NOMO-1 (cell line): Measurements from ENCODE around the gene GFRA4.

Source experiments
- DNase-seq, 2 experiments: peaks; one replicate each; lab custom pipeline; 2025; ENCODE audit not compliant: unreplicated experiment in 2 of 2; lab: John Stamatoyannopoulos, UW

The GFRA4 gene, protein sequence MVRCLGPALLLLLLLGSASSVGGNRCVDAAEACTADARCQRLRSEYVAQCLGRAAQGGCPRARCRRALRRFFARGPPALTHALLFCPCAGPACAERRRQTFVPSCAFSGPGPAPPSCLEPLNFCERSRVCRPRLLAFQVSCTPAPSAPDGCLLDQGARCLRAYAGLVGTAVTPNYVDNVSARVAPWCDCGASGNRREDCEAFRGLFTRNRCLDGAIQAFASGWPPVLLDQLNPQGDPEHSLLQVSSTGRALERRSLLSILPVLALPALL

DNA sequence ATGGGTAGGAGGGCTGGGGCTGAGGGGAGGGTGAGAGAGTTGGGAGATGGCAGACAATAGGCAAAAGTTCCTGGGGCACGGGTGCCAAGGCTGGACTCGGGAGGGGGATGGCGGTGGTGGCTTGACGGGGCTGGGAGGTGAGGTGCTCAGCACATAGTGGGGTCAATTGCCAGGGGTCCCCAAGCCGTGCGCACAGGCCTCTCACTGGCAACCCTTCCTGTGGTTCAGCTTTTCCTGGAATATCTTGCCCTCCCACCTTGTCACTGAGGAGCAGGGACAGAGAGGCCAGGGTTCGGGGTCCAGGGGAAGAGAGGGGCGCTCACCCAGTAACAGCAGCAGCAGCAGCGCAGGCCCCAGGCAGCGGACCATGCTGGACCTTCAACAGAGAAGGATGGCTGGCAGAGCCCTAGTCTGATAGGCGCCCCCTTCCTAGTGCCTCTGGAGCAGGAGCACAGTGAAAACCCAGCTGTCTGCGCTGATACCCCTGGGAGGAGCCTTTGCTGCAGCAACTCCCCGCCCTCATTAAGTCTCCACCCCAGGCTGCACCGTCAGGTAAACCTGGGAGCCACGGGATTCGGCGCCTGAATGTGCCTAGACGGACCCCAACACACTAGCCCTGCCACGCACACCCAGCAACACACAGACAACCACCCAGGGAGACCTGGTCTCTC is at the start of gene GFRA4:
Gene GFRA4, minus strand, starts transcription at position 369 of the 671 bp plus-strand sequence. Its CDS starts 0 bp downstream, at position 369.
- no peak for DNase-seq

- DNase-seq: peak; percentile 71 to 80
These were observed 49.2 kb upstream of the GFRA4 start, which contains the start of gene SIGLEC1 for GRCh38 chr20:3712279-3712873. Gene SIGLEC1, minus strand, starts transcription at chr20:3712600. Its CDS starts 5,472 bp downstream, at chr20:3707128.

DNA sequence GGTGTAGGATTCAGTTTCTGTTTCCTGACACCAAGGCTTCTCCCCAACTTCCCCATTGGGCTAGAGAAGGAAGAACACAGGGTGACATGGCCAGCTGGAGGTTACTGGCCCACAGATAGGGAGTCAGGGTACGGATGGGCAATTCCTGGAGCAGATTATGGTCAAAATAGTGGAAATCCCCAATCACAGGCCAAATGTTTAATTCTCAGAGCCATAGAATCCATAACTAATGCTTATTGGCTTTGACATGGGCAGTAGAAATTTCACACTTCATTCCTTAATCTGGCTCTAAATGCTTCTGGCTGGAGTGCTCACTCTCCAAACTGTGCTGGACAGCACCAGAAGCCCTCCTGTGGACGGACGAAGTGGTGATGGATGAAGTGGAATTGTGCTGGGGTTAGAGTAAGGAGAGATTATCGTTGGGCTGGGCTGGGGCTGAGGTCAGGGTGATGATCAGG is 48.3 kb upstream of the GFRA4 start:
- DNase-seq: no peak

GRCh38 chr20:3710703-3711483 is 47.7 kb upstream of the GFRA4 start:
- peak; percentile 29 to 30 for DNase-seq

DNA sequence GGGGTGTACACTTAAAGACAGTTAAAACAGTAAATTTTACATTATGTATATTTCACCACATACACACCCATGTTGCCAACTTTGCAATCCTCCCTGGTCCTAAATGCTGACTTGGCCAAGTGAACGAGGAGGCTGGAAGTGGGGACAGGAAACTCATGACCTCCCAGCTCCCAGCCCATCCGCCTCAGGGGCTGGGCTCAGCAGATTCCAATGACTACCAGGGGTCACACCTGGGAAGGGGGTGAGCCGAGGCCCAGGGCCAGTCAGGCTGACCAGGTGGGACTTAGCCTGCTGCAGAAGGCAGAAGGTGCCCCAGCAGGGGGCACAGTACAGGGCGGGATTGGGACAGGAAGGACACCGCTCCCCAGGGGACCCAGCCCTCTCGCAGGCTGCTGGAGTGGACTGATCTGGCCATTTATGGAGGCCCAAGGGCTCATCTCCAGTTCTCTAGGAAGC is 46.8 kb upstream of the GFRA4 start:
- no peak for DNase-seq

DNA sequence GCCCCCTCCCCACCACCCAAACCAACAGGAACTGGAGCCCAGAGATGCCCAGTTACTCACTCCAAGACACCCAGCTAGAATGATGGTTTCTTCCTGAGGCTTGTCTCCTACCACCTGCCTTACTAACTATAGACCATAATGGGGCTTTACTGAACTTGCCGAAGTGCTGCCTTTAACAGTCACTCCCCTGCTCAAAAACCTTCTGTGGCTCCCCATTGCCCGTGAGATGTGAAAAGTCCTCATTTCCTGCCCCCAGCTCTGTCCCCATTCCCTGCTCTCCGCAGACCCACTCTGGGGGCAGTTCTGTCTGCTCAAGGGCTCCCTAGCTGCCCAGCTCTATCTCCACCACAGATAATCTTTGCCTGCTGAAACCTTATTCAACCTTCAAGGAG is 44.3 kb upstream of the GFRA4 start:
- no peak for DNase-seq

- DNase-seq: no peak
These were observed 43.7 kb upstream of the GFRA4 start for GRCh38 chr20:3706774-3707507.

DNA sequence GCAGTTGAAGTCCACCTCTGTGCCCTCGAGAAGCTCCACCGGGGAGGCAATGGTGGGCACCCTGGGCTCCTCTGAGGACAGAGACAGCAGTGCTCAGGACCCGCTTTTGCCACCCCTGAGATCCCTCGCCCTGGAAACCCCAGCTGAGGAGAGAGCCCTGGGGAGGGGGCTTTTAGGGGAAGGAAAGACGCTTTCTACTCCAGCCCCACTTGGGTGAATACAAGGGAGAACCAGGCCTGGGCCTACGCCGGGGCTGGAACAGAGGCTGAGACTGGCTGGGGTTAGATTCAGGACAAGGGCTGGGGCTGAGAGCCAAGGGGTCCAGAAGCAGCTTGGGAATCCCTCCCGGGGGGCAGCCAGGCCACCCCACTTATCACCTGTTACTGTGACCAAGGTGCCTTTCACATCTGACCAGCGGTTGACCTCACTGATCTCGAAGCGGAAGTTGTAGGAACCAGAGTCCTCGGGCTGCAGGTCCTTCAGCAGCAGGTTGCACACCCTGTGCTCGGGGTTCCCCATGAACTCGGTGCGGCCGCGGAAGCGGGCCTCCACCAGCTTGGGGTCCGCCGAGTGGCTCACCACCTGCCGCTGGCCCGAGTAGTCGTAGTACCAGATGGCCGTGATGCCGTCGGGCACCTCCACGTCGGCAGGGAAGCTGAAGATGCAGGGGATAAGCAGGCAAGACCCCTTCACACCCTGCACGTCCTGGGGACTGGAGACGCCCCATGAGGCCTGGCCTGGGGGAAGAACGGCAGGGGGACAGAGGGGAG is 43.0 kb upstream of the GFRA4 start:
- DNase-seq: no peak

- no peak for DNase-seq
These were observed 42.3 kb upstream of the GFRA4 start for GRCh38 chr20:3705491-3705969.

DNA sequence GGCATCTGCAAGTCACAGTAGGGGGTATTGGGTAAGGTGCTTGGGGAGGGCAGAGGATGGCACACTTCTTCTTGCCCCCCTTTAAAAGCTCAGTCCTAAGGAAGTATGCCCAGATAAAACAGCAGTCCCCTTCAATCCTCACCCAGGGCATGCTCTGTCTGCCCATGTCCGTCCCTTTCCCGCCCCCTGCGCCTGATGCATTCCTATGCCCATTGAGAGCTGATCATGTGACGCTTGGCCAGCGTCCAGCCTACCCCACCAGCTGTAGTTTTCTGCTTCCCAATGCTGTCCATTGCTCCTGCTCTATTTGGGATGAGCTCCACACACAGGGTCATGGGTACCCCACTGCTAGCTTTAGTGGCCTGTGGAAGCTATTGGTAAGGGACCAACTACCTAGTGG is 40.9 kb upstream of the GFRA4 start:
- DNase-seq: no peak

- DNase-seq: no peak
These were observed 39.6 kb upstream of the GFRA4 start for GRCh38 chr20:3702611-3703391.

DNA sequence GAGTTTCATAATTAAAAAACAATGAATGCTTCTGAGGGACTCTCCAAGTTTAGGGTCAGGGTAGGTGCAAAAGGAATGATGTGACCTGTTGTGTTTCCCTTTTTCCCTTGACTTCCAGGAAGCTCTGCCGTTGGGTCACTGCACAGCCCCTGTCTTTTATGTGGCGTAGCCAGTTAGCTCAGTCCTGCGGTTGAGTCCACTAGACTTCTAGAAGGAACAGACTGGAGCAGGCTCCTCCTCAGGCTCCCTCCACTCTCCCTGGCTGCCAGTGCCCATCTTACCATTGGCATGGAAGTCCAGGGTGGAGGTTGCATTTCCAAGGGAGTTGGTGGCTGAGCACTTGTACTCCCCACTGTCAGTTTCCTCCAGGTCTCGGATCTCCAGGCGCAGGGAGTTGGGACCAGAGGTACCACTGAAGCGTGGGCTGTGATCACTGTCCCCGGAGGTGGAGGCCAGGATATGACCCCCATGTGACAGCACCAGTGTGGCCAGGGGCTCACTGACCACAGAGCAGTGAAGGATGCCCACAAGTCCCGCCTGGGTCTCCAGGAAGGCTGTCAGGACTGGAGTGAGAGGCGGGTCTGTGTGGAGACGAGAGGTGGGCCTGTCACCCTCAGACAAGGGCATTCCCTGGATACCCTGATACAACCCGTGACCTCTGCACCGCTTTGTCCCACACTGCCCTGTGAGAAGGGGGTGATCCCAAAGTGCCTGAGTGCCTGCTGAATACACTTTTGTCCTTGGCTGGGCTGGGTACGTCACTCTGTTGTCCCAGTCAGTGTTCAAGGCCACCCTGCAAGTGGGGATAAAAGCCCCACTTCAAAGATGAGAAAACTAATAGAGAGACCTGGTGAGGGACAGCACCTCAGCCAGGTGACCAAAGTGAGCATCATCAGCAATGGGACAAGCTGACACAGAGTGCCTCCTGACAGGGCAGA is 38.1 kb upstream of the GFRA4 start:
- DNase-seq: no peak

DNA sequence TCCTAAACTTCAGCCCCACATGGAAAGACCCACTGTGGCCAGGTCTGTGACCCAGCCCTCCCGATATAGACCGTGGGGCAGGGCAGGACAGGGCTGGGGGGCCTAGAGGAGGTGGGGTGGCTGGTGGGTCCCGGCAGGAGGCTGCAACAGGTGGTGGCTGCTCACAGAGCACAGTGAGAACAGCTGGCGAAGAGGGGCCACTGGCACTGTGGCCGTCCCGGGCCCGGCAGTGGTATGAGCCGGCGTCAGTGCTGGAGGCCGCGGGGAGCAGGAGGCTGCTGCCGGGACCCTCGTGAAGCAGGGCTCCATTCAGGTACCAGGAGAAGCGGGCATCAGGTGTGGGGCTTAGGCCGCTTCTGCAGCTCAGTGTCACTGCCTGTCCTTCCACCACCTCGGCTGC is 35.8 kb upstream of the GFRA4 start:
- DNase-seq: no peak

DNA sequence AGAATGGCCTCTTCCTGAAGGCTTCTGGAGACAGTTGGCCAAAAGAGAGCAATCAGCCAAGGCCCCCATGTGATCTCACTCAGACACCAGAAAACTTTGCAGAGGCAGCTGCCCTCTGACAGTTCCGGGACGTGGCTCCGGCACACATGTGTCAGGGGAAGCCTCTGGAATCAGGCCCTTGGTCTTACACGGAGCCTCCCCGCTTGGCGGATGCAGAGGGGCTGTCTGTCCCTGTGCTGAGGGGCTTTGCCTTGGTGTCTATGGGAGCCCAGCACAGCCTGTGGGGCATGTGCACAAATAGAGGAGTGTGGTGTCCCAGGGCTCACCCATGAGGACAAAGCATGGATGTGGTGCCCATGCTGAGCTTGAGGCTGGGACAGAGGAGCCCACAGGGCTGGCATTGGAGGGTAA is 35.4 kb upstream of the GFRA4 start:
- no peak for DNase-seq

- DNase-seq: no peak
These were observed 34.5 kb upstream of the GFRA4 start for GRCh38 chr20:3697588-3698305.

- no peak for DNase-seq
These were observed 33.8 kb upstream of the GFRA4 start for GRCh38 chr20:3696745-3697587.
